HTR-8/SVneo (cell line): ENCODE data around the gene ACSF3.

Source experiments
- DNase-seq: peaks from one replicate; pipeline ENCODE4 v3.0.0; 2011; ENCODE audit warnings: low spot score, mixed read lengths; ENCODE audit not compliant: insufficient read length
- FAIRE-seq: peaks from 2 replicates; lab custom pipeline; 2011; peaks lifted over from hg19 to GRCh38; lab: Jason Lieb, UNC

Gene ACSF3

DNA sequence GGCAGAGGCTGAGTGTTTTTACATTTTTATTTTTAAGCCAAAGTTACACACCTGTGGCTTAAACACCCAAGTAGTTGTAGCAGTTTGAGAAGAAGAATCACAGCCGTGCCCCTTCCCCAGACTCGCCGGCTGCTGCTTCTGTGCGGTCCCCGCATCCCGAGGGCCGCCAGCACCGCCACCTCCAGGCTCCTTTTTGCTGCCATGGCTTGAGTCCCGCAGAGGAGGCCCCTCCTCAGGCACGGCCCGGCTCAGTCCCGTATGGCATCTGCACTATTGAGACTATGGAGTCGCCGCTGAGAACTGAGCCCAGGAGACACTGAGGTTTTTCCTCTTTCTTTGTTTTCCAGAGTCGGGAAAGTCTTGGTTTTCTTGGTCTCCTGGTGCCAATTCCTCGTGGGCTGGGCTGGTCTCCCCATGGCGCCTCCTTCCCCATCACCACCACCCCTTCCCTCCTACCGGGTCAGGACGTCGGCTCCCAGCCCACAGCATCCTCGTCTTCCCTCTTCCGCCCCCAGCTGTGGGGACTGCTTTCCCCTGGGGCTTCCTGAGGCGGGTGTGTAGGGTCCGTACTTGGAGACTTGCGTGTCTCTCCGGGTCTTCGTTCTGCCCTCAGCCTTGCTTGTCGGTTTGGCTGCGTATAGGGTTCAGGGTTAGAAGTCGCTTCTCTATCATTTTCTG lies 45.3 kb downstream of the ACSF3 start:
- FAIRE-seq (no peak), DNase-seq (no peak)

DNA sequence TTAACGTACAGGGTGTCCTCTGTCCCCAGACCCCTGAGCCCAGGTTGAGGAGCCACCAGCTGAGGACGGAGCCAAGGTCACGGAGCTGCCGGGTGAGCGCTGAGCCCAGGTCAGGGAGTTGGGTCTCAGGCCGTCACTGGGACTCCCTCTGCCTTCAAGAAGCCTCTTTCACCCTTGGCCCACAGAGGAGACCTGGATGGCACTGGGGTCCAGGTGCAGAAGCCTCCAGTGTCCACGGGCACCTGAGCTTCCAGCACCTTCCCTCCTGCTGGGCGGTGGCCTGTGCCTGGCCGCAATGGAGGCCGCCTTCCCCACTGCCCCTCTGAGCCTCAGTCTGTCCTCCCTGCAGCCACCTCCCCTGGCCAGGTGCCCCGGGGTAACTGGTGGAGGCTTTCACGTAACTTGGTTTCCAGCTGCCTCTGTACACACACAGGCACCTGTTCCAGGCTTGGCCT lies 46.3 kb downstream of the ACSF3 start:
- FAIRE-seq: no peak
- DNase-seq: no peak

DNA sequence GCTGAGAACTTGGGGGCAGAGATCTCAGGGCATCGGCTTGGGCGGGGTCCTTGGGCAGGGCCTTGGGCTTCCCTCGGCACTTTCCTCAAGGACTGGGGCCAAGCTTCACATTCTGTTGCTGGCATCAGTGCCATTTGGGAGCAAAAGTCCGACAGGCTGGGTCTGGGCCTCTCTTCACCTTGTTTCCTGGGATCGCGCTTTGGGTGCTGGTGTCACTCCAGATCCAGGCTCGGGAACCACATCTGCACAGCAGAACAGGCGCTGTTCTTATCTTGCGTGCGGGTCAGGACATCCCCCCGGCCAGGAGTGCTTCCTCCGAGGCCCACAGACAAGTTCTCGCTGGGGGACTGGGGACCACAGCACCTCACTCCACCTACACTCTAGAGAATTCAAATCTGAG lies 46.7 kb downstream of the ACSF3 start:
- no peak for DNase-seq
- no peak for FAIRE-seq

DNA sequence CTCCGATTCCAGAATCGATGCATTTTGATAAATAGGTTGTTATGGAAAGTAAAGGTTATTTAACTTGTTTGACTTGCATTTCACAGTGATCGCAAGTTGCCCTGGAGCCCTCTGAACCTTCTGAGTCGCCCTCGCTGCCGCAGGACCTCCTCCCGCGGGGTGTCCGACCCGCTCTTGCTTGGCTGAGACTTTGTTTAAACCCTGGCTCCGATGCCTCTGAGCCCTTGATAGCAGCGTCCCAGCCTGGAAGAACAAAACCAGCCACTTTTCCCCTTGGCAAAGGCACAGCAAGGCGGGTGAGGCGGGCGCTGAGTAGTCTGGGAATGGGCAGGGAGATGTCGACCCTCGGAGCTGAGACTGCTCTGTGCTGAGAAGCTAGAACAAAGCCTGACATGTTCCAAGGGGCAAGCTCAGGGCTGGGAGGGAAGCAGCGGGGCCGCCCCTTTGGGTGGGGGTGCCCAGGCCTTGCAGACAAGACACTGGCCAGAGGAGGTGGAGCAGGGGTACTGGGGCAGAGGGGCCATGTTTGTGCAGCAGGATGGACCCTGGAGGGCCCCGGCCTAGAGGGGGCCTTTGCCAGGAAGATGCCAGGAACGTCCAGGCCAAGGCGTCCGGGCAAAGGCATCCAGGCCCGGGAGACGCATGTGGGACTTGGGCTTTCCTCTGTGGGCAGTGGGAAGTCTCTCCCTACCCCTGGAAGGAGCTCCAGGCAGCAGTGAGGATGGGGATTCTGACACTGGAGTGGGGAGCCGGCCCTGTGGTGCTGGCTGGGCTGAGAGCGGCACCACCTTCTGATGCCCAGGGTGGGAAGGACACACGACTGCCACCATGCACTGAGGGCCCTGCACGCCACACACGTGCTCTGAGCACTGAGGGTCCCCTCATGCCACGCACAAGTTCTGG lies 47.6 kb downstream of the ACSF3 start:
- DNase-seq (no peak), FAIRE-seq (no peak)

DNA sequence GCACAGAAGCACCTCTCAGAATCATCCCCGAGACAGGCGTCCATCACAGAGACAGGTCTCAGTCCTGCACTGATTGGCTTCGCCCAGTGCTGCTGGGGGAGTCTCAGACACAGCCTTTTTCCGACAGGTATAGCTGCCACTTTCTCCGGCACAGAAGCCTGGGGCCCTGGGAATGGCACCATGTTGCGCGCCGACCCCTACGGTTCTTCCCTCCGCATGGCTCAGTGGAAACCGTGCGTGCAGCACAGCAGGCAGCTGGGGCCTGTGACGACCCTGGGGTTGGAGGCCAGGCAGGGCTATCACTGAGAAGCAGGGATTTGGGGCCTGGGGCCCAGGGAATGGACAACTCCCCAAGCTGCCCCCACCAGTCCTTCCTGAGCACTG lies 48.2 kb downstream of the ACSF3 start:
- FAIRE-seq (no peak), DNase-seq (no peak)

DNA sequence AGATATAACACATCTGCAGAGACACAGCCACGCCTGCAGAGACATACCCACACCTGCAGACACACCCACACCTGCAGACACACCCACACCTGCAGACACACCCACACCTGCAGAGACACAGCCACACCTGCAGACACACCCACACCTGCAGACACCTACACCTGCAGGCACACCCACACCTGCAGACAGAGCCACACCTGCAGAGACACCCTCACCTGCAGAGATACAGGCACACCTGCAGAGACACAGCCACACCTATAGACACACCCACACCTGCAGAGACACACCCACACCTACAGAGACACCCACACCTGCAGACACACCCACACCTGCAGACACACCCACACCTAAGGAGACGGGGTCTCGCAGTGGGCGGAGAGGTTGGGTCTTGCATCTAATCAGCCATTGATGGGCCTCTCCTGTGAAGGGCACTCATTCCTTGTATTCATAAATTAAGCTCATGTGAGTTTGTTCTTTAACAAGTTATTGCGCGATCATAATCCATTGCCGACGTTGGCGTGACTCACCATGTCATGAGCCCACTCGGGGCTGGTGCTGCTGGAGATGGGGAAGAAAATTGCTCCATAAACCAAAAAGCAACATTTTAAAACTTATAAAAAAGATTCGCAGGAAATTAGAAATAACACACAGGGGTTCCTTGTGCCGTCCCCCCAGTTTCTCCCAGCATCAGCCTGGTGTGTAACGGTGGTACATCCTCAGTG lies 49.0 kb downstream of the ACSF3 start:
- DNase-seq (no peak), FAIRE-seq (peak; percentile 16)

DNA sequence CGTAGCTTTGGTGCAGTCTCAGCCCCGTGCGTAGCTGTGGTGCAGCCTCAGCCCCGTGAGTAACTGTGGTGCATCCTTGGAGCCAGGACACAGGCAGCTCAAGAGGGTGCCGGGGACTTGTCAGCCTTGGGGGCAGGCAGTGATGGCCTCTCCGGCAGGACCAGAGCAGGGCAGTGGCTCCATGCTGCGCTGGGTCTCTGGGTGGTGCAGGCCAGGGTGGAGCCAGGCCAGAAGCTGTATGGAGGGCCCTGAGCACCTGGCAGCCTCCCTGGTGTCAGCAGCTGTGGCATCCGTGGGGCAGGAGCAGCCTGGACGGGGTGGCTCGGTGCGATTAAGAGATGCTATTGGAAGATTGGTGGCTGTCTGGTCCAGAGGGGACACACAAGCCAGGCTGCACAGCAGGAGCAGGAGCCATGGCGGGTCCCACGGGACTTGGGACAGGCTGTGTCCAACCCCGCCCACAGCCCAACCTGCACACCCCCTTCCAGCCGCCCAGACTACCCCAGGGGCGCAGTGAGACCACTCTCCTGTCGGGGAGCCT lies 49.6 kb downstream of the ACSF3 start:
- no peak for FAIRE-seq
- DNase-seq: no peak

DNA sequence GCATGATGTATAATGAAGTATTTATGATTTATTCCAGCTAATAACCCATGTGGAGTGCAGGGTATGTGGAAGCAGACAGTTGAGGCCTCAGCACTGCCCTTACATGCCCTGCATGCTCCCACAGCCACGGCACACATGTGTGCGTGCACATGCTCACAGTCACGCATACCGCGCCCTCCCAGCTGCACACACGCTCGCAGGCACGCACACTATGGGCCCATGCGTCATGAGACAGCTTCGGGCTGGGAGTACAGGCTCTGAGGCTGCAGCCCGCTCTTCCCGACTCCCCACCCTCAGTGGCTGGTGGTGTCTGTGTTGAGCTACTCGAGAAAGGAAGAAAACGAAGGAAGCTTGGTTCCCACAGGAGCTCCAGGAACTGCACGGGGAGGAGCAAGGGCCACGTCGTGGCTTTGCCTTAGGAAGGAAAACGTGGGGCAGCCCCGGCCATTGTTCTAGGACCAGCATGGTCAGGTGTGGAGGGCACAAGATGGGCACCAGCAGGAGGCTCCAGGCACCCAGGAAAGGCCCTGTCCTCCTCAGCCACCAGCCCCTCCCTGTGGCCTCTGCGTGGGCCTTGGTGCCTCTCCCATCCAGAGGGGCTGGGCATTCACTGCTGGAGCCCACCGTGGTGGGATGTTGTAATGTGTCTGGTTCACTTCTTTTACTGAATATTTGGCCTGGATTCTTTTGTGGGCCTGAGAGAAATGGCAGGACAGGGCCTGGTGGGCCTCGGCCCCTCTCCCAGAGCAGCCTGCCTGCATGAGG lies 50.4 kb downstream of the ACSF3 start:
- DNase-seq (no peak), FAIRE-seq (no peak)

DNA sequence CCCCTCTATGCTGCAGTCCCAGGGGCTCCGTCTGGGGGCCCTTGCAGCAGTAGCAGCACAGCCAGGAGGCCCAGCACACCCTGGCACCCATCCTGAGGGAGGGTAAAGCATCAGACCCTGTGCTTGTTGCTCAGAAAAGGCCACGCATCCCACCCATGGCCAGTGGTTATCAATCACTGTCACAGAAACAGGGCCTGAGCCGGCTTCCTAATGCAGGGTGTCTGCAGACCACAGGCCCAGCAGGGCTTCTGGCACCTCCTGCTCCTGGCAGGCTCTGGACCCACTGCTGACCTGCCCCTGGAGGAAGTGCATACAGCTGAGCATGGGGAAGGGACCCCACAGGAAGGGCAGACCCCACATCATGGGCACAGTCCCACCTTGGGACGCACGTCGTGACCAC lies 51.0 kb downstream of the ACSF3 start:
- DNase-seq (no peak), FAIRE-seq (no peak)

DNA sequence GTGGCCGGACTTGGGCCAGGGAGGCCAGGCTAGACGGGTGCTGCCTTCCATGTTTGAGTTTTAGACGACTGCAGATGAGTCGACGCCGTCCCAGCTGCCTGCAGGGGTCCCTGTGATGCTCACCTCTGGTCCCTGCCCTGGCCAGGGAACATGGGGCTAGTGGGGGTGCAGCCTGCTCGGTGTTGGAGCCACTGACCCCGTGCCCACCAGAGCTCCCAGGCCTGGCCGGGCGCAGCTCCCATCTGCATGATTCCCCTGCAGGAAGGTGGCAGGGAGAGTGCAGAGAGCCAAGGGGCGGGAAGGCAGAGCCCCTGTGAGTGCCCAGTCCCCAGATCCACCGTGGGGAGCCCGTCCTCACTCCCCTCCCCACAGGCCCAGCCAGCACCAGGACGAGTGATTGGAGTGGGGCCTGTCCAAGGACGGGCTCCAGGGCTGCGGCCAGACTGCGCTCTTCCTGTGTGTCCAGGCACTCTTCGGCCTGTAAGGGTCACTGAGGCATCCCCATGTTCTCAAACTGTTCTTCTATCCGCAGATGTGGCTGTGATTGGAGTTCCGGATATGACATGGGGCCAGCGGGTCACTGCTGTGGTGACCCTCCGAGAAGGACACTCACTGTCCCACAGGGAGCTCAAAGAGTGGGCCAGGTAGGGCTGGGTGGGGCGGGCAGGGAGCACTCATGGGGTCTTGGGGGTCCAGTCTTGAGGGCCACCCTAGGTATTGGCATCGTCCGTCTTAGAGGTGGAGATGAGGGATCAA lies 51.9 kb downstream of the ACSF3 start:
- no peak for DNase-seq
- no peak for FAIRE-seq

DNA sequence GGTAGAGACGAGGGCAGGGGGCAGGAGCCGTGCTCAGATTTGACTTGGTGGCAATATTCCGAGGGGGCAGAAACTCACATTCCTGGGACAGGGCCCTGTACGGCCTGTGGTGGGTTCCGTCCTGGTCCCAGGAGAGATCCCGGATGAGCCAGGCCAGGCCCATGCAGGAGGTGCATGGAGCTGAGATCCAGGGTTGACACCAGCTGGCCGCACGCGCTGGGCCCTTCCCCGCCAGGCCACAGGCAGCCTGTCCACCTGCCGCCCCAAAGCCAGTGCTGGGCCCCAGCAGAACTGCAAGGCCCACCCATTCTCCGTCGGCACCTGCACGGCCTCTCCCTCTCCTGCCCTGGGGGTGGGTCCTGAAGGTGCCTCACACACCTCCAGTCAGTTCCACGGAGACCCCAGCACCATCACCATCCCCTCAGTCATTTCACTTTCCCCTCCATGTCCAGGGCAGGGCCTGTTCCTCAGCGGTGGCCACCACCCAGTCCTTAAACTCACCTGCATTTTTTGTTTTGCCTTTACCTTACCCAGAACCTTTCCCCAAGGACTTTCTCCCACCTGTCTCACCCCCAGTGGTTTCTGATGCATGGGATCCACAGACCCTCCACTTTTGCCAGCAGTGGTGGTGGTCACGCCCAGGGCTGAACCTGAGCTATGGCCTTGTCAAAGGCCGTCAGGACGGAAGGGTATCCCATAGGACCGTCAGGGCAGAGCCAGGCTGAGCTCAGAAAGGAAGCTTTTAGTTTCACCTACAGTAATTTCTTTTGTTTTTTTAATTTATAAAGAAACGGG lies 52.8 kb downstream of the ACSF3 start:
- FAIRE-seq: no peak
- no peak for DNase-seq

DNA sequence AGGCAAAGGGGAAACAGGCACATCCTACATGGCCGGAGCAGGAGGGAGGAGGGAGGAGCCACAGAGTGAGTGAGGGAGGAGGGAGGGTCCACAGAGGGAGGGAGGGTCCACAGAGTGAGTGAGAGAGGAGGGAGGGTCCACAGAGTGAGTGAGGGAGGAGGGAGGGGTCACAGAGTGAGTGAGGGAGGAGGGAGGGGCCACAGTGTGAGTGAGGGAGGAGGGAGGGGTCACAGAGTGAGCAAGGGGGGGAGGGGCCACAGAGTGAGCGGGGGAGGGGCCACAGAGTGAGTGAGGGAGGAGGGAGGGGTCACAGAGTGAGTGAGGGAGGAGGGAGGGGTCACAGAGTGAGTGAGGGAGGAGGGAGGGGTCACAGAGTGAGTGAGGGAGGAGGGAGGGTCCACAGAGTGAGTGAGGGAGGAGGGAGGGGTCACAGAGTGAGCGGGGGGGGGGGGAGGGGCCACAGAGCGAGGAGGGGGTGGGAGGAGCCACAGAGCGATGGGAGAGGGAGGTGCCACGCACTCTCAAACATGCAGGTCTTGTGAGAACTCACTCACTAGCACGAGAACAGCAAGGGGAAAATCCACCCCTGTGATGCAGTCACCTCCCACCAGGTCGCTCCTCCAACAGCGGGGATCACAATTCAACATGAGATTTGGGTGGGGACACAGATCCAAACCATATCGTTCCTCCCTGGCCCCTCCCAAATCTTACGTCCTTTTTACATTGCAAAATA lies 53.6 kb downstream of the ACSF3 start:
- no peak for FAIRE-seq

DNA sequence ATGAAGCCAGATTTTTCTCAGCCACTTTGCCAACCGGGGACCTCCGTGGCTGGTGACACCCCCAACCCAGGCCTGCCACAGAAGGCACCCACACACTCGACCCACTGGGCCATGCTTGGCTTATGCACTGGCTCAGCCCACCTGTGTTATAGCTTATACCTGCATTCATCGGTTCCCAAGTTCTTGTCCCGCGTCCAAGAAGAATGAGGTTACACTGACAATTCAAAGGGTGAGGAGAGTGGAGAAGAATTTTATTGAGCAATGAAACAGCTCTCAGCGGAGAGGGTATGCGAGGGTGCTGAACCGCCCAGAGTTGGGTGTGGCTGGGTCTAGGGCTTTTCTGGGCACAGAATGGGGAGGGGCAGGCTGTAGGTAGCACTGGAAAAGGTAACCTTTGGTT lies 55.7 kb downstream of the ACSF3 start:
- FAIRE-seq (no peak), DNase-seq (no peak)

More for the DNA sequence above, 53.6 kb downstream of the ACSF3 start:
- no peak for DNase-seq

DNA sequence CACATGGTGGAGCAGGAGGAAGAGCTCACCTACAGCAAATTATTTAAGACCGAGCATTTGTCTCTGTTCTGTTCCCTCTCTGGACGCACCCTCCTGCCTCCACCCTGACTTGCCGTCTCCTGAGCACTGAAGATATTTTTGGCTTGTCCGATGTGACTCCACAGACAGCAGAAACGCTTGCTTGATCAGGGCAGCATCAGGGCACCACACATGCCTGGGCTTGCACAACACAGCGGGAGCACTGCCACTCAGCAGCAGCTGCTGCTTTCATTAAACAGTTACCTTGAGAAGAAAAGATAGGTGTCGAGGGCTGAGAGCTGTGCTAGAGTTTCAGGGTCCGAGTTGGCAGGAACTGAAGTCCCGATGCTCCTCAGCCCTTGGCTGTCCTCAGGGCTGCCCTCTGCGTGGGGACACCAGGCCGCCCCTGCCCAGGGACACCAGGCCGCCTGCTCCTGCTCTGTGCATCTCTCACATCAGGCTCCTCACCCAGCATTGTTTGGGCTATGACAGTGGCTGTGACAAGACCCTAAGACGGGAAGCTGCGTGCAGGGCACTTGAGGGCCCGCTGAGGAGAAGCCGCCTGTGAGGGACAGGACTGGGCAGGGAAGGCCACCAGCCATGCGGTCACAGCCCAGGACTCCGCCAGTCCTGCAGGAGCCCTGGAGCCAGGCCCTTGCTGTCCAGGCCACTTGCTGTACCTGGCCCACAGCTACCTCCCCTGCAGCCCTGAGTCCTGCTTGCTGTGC lies 56.6 kb downstream of the ACSF3 start:
- no peak for DNase-seq
- no peak for FAIRE-seq

DNA sequence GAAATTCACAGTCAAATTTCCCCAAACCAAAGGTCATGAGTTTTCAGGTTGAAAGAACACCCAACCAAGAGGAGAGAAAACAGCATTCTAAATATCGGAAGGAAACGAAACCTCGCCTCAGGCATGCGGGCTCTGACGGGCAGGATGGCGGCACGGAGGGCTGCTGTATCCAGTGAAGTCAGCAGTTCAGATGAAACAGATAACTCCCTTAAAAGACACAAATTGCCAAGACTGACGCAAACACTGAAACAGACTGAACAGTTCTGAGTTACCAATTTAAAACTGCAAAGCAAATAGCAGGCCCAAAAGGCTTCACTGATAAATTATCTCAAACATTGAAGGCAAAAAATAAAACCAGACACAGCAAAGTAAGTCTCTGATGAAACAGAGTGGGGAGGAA lies 57.3 kb downstream of the ACSF3 start:
- FAIRE-seq (no peak), DNase-seq (no peak)

DNA sequence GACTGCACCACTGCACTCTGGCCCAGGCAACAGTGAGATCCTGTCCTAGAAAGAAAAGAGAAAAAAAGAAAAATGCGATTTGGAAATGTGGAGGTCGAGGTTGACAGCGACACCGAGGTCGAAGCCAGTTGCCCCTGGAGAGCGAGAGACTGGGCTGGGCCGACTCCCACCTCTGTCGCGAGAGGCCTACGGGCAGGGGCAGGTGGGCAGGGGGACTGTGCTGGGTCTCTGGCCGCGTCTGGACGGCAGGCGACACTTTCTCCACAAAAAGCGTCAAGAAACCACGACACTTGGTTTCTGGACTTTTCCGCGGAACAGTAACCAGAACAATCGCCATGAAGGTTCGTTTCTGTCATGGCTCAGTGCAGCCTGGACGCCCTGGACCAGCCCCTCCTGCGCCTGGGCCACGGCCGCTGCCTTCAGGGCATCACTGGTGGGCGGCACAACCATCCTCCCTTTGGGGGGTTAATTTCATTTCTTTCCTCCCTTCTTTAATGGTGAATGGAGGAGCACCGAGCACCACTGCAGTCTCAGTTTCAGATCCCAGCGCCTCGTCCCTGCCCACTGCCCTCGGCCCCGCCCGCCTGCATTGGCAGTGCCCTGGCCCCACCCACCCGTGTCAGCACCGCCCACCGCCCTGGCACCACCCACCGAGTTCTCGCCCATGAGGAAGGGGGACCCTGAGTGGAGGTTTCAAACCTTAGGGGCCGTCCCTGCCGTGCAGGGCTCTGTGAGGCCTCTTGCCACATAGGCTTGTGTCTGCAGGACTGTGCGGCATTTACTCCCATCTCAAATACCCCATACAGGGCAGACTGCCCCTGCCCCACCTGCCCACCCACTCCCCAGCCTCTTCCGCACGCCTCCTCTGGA lies 59.4 kb downstream of the ACSF3 start:
- DNase-seq (no peak), FAIRE-seq (no peak)
